ENCODE results near the gene IKBKE.

The IKBKE gene

GRCh38 chr1:206469933-206470691 lies at the start of gene IKBKE:
Gene IKBKE (plus strand): TSS chr1:206470476. CDS start chr1:206473228, 2,752 bp downstream.
- Histone ChIP-seq H3K27me3 (ENCODE audit: control insufficient read depth, insufficient read depth, low read length) (peaks cover 2% of the 10 kb centered on the region), H3K4me1 (ENCODE audit: control insufficient read depth, insufficient read depth, low read length) (no peaks in the 10 kb centered on the region), H3K27ac (ENCODE audit: low read depth, low read length) (no peak within 1 kb of the TSS), H3K9ac (ENCODE audit: low read length) (peak within 1 kb of the TSS; percentile 29), H3K36me3 (ENCODE audit: control insufficient read depth, insufficient read depth, low read length) (no peaks in the 10 kb centered on the region), H3K4me3 (ENCODE audit: low read length) (peak within 1 kb of the TSS; percentile 84)

DNA sequence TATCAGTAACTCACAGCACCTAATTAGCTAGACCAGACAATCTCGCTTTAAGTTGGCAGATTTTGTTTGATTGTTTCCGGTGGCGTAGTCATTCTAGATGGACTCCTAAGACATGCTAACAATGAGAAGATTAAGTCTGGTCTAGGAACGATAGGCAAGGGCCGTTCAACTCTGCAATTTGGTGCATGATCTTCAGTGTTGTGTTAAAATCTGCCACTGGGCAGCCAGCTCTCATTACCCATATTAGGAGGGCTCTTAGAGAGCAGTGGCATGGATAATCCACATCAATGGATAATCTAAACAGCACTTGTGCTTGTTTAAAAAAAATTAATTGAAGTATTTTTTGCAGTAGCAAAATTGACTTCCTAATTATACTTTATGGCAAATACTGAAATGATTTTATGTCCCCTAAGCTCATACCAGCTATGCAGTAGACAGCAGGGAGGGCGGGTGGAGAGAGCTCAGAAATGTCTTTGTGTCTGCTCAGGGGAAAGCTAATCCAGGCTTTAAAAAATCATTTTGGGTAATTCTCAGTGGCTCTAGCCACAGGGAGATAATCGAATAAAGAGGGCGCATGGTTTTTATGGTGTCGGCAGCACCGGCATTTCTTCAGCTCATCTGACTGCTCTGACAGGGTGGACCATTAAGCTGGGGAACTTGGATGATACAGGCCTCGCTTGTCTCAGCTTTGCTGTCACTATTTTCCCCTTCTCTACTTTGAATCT lies 48.5 kb upstream of the IKBKE start:
- Histone ChIP-seq H3K4me3 (ENCODE audit: low read length) (no peak overlapping the region), H3K27ac (ENCODE audit: low read depth, low read length) (no peak overlapping the region), H3K9ac (ENCODE audit: low read length) (no peak overlapping the region), H3K27me3 (ENCODE audit: control insufficient read depth, insufficient read depth, low read length) (no peaks in the 10 kb centered on the region), H3K36me3 (ENCODE audit: control insufficient read depth, insufficient read depth, low read length) (no peaks in the 10 kb centered on the region), H3K4me1 (ENCODE audit: control insufficient read depth, insufficient read depth, low read length) (no peaks in the 10 kb centered on the region)

DNA sequence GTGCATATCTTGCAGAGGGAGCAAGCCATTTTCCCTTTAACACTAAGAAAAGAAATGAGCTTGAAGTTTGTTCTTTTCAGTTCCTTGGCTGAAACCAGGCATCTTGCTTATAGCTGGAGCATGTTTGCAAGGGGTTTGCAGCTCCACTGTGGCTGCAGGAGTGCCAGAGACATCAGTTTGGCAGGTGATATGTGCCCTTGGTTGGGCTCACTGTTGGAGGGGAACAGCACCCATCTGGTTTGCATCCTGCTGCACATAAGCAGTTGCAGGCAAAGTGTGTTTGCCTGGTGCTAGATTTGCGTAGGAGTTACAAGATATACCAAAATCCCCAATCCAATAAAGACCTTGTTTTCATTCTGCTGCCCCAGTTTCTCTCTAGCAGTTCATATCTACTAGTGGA lies 47.8 kb upstream of the IKBKE start:
- no peaks in the 10 kb centered on the region for H3K4me1 ChIP-seq (ENCODE audit: control insufficient read depth, insufficient read depth, low read length)
- H3K4me3 ChIP-seq (ENCODE audit: low read length), result no peak overlapping the region
- no peaks in the 10 kb centered on the region for H3K36me3 ChIP-seq (ENCODE audit: control insufficient read depth, insufficient read depth, low read length)

GRCh38 chr1:206427291-206427690 lies 43.0 kb upstream of the IKBKE start:
- Histone ChIP-seq H3K9ac (ENCODE audit: low read length) (no peak overlapping the region), H3K27me3 (ENCODE audit: control insufficient read depth, insufficient read depth, low read length) (no peaks in the 10 kb centered on the region), H3K4me3 (ENCODE audit: low read length) (no peak overlapping the region), H3K36me3 (ENCODE audit: control insufficient read depth, insufficient read depth, low read length) (no peaks in the 10 kb centered on the region), H3K4me1 (ENCODE audit: control insufficient read depth, insufficient read depth, low read length) (peaks cover 4% of the 10 kb centered on the region), H3K27ac (ENCODE audit: low read depth, low read length) (no peak overlapping the region)

More for the DNA sequence above, 47.8 kb upstream of the IKBKE start:
- no peak overlapping the region for H3K9ac ChIP-seq (ENCODE audit: low read length)
- no peaks in the 10 kb centered on the region for H3K27me3 ChIP-seq (ENCODE audit: control insufficient read depth, insufficient read depth, low read length)
- no peak overlapping the region for H3K27ac ChIP-seq (ENCODE audit: low read depth, low read length)

GRCh38 chr1:206429421-206429820 lies 40.9 kb upstream of the IKBKE start:
- H3K27ac ChIP-seq (ENCODE audit: low read depth, low read length), result no peak overlapping the region
- no peaks in the 10 kb centered on the region for H3K27me3 ChIP-seq (ENCODE audit: control insufficient read depth, insufficient read depth, low read length)
- no peak overlapping the region for H3K9ac ChIP-seq (ENCODE audit: low read length)
- no peaks in the 10 kb centered on the region for H3K36me3 ChIP-seq (ENCODE audit: control insufficient read depth, insufficient read depth, low read length)
- H3K4me3 ChIP-seq (ENCODE audit: low read length), result no peak overlapping the region
- peaks cover 4% of the 10 kb centered on the region for H3K4me1 ChIP-seq (ENCODE audit: control insufficient read depth, insufficient read depth, low read length)

- H3K4me1 ChIP-seq (ENCODE audit: control insufficient read depth, insufficient read depth, low read length), result peaks cover 4% of the 10 kb centered on the region
- no peak overlapping the region for H3K4me3 ChIP-seq (ENCODE audit: low read length)
- no peak overlapping the region for H3K27ac ChIP-seq (ENCODE audit: low read depth, low read length)
- H3K9ac ChIP-seq (ENCODE audit: low read length), result no peak overlapping the region
- H3K27me3 ChIP-seq (ENCODE audit: control insufficient read depth, insufficient read depth, low read length), result no peaks in the 10 kb centered on the region
- H3K36me3 ChIP-seq (ENCODE audit: control insufficient read depth, insufficient read depth, low read length), result no peaks in the 10 kb centered on the region
These were observed 40.0 kb upstream of the IKBKE start for GRCh38 chr1:206430031-206430983.

GRCh38 chr1:206435445-206435844 lies 34.8 kb upstream of the IKBKE start:
- no peak overlapping the region for H3K4me3 ChIP-seq (ENCODE audit: low read length)
- peaks cover 8% of the 10 kb centered on the region for H3K36me3 ChIP-seq (ENCODE audit: control insufficient read depth, insufficient read depth, low read length)
- no peaks in the 10 kb centered on the region for H3K27me3 ChIP-seq (ENCODE audit: control insufficient read depth, insufficient read depth, low read length)

DNA sequence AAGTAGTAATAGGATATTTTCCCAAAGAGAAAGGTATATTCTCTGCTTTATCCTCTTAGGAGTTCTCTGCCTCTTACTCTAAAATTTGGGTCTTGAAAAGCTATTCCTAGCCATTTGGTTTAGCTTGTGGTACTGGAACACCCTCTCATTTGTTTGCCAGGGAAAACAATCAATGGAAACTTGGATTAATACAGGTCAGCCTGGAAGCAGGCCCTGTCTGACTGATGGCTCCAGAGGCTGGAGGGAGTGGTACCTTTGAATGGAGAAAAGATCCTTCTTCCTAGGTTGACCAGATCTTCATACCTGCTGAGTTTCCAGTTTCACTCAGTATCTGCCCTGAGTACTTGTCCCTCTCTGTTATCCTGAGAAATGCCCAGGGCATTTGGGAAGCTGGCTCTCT lies 31.7 kb upstream of the IKBKE start:
- Histone ChIP-seq H3K9ac (ENCODE audit: low read length) (no peak overlapping the region), H3K27me3 (ENCODE audit: control insufficient read depth, insufficient read depth, low read length) (no peaks in the 10 kb centered on the region), H3K4me1 (ENCODE audit: control insufficient read depth, insufficient read depth, low read length) (no peaks in the 10 kb centered on the region), H3K4me3 (ENCODE audit: low read length) (no peak overlapping the region), H3K36me3 (ENCODE audit: control insufficient read depth, insufficient read depth, low read length) (peaks cover 11% of the 10 kb centered on the region), H3K27ac (ENCODE audit: low read depth, low read length) (no peak overlapping the region)

More at GRCh38 chr1:206435445-206435844, 34.8 kb upstream of the IKBKE start:
- Histone ChIP-seq H3K4me1 (ENCODE audit: control insufficient read depth, insufficient read depth, low read length) (no peaks in the 10 kb centered on the region), H3K27ac (ENCODE audit: low read depth, low read length) (no peak overlapping the region), H3K9ac (ENCODE audit: low read length) (no peak overlapping the region)

GRCh38 chr1:206439205-206439604 lies 31.1 kb upstream of the IKBKE start:
- H3K9ac ChIP-seq (ENCODE audit: low read length), result no peak overlapping the region
- H3K4me3 ChIP-seq (ENCODE audit: low read length), result no peak overlapping the region
- H3K36me3 ChIP-seq (ENCODE audit: control insufficient read depth, insufficient read depth, low read length), result peaks cover 11% of the 10 kb centered on the region
- H3K27me3 ChIP-seq (ENCODE audit: control insufficient read depth, insufficient read depth, low read length), result no peaks in the 10 kb centered on the region
- no peak overlapping the region for H3K27ac ChIP-seq (ENCODE audit: low read depth, low read length)
- no peaks in the 10 kb centered on the region for H3K4me1 ChIP-seq (ENCODE audit: control insufficient read depth, insufficient read depth, low read length)

- no peaks in the 10 kb centered on the region for H3K4me1 ChIP-seq (ENCODE audit: control insufficient read depth, insufficient read depth, low read length)
- no peak overlapping the region for H3K27ac ChIP-seq (ENCODE audit: low read depth, low read length)
- H3K4me3 ChIP-seq (ENCODE audit: low read length), result no peak overlapping the region
- no peak overlapping the region for H3K9ac ChIP-seq (ENCODE audit: low read length)
- H3K36me3 ChIP-seq (ENCODE audit: control insufficient read depth, insufficient read depth, low read length), result peaks cover 11% of the 10 kb centered on the region
- H3K27me3 ChIP-seq (ENCODE audit: control insufficient read depth, insufficient read depth, low read length), result no peaks in the 10 kb centered on the region
These were observed 28.8 kb upstream of the IKBKE start for GRCh38 chr1:206441336-206441967.

DNA sequence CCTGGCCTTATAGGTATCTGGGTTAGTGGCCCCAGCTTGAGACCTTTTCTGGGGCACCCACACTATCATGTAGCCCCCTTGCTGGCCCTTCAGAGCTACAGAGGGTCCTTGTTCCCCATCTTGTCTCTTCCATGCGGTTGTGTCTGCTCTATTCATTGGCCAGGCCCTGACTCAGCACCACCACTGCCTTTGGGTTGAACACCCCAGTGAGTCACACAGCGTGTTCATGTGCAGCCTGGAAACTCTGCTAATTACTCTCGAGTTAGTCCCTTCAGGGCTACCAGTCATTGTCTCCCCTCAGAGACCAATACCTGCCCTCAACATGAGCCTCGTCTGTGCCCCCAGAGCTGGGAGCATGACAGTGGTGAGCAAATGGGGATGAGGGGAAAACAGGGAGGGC lies 28.2 kb upstream of the IKBKE start:
- Histone ChIP-seq H3K4me1 (ENCODE audit: control insufficient read depth, insufficient read depth, low read length) (no peaks in the 10 kb centered on the region), H3K9ac (ENCODE audit: low read length) (no peak overlapping the region), H3K4me3 (ENCODE audit: low read length) (no peak overlapping the region), H3K27me3 (ENCODE audit: control insufficient read depth, insufficient read depth, low read length) (no peaks in the 10 kb centered on the region), H3K27ac (ENCODE audit: low read depth, low read length) (no peak overlapping the region), H3K36me3 (ENCODE audit: control insufficient read depth, insufficient read depth, low read length) (peaks cover 11% of the 10 kb centered on the region)

DNA sequence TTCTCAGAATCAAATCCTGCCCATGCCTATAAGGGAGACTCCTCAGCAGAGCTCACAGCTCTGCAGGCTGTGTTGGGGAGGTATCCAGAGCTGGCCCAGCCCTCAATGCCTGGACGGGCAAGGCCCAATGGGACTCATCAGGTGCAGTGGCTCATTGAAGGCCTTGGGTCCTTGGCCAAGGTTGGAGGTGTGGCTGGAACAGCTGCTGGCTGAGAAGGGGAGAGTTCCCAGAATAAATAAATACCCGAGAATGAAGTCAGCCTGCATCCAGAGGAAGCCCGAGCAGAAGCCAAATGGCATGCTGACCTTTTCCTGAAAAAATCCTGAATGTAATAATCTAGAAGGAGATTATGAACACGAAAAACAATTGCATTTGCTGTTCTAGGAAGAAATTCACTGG lies 25.2 kb upstream of the IKBKE start:
- Histone ChIP-seq H3K27ac (ENCODE audit: low read depth, low read length) (no peak overlapping the region), H3K36me3 (ENCODE audit: control insufficient read depth, insufficient read depth, low read length) (peaks cover 3% of the 10 kb centered on the region), H3K4me3 (ENCODE audit: low read length) (no peak overlapping the region), H3K9ac (ENCODE audit: low read length) (no peak overlapping the region), H3K27me3 (ENCODE audit: control insufficient read depth, insufficient read depth, low read length) (no peaks in the 10 kb centered on the region), H3K4me1 (ENCODE audit: control insufficient read depth, insufficient read depth, low read length) (no peaks in the 10 kb centered on the region)

Data from rectal smooth muscle tissue (tissue), 1 donor.